DND-41 (cell line): ENCODE results near the gene GRID1.

Experiments used
- CTCF ChIP-seq: IDR thresholded peaks from 2 replicates; pipeline ENCODE4 v1.5.1; 2012; ENCODE audit warnings: borderline replicate concordance, low read length, moderate library complexity, mild to moderate bottlenecking; ENCODE audit not compliant: poor library complexity, severe bottlenecking; ENCODE audit errors: extremely low read depth
- EZH2 ChIP-seq: IDR thresholded peaks from 3 replicates; pipeline ENCODE4 v1.6.1; 2012; ENCODE audit warnings: borderline replicate concordance, low read depth, mild to moderate bottlenecking, moderate library complexity, low read length, inconsistent platforms; ENCODE audit not compliant: severe bottlenecking

- no peak for TF ChIP-seq CTCF
- TF ChIP-seq EZH2, result no peak
These were observed 578.7 kb downstream of the GRID1 start for GRCh38 chr10:85787881-85788280.
